ENCODE data around the gene BCL2L1.

The BCL2L1 gene

DNA sequence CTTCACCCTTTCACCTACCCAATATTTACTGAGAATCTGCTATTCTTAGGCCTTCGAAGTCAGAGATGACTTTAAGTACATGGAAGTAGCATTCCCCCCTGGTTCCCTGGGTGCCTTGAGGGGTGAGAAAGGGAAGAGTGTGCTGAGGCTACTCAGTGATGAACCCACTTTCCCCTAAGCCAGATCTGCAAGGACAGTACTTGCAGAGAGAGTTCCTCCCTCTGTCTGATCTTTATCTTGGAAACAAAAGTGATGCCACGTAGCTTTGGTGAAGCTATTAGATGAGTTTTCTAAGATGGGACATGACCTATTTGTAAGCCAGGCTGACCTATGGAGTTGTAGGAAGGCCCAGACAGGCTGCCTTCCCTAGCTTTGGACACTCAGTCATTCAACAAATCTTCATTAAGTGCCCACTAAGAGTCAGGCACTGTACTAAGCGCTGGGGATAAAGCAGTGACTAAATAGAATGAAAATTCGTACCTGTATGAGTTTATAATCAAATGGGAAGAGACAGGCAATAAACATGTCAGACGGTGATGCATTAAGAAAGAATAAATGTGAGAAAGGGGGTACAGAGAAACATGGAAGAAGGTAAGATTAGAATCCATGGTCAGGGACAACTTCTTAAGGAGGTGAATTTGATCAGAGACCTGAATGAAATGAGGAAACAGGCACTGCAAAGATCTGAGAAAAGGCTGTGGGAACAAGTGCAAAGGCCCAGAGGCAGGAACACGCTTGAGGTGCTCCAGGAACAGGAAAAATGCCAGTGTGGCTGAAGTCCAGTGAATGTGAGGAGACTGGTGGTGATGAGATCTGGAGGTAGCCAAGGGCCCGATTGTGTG, 42.2 kb downstream of the BCL2L1 start:
- TF ChIP-seq, protein P1, sequence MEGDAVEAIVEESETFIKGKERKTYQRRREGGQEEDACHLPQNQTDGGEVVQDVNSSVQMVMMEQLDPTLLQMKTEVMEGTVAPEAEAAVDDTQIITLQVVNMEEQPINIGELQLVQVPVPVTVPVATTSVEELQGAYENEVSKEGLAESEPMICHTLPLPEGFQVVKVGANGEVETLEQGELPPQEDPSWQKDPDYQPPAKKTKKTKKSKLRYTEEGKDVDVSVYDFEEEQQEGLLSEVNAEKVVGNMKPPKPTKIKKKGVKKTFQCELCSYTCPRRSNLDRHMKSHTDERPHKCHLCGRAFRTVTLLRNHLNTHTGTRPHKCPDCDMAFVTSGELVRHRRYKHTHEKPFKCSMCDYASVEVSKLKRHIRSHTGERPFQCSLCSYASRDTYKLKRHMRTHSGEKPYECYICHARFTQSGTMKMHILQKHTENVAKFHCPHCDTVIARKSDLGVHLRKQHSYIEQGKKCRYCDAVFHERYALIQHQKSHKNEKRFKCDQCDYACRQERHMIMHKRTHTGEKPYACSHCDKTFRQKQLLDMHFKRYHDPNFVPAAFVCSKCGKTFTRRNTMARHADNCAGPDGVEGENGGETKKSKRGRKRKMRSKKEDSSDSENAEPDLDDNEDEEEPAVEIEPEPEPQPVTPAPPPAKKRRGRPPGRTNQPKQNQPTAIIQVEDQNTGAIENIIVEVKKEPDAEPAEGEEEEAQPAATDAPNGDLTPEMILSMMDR (IDR thresholded peaks at IDR 0.05; ENCODE audit: low read depth, low read length, missing control alignments): no peak
- in situ Hi-C loops (cut with HindIII; ENCODE audit: low sequenced_read_pairs): no loop called here
- no peak overlapping the region for H3K4me3 ChIP-seq (ENCODE audit: low read depth, low read length)
- no peak for DNase-seq (ENCODE audit: low read depth)

- in situ Hi-C loops (cut with HindIII; ENCODE audit: low sequenced_read_pairs): no loop called here
- TF ChIP-seq, protein P1 (IDR thresholded peaks at IDR 0.05; ENCODE audit: low read depth, low read length, missing control alignments): no peak
- H3K4me3 ChIP-seq (ENCODE audit: low read depth, low read length): no peak overlapping the region
- no peak for DNase-seq (ENCODE audit: low read depth)
Observed at GRCh38 chr20:31679357-31680285, 43.0 kb downstream of the BCL2L1 start.

- no peak for DNase-seq (ENCODE audit: low read depth)
Observed at GRCh38 chr20:31678389-31679356, 44.0 kb downstream of the BCL2L1 start.

GRCh38 chr20:31677553-31678260, 45.0 kb downstream of the BCL2L1 start:
- H3K4me3 ChIP-seq (ENCODE audit: low read depth, low read length): no peak overlapping the region
- DNase-seq (ENCODE audit: low read depth): no peak
- in situ Hi-C loops (cut with HindIII; ENCODE audit: low sequenced_read_pairs): no loop called here
- TF ChIP-seq, protein P1 (IDR thresholded peaks at IDR 0.05; ENCODE audit: low read depth, low read length, missing control alignments): no peak

More at GRCh38 chr20:31678389-31679356, 44.0 kb downstream of the BCL2L1 start:
- in situ Hi-C loops (cut with HindIII; ENCODE audit: low sequenced_read_pairs): no loop called here
- TF ChIP-seq, protein P1 (IDR thresholded peaks at IDR 0.05; ENCODE audit: low read depth, low read length, missing control alignments): no peak
- no peak overlapping the region for H3K4me3 ChIP-seq (ENCODE audit: low read depth, low read length)

DNA sequence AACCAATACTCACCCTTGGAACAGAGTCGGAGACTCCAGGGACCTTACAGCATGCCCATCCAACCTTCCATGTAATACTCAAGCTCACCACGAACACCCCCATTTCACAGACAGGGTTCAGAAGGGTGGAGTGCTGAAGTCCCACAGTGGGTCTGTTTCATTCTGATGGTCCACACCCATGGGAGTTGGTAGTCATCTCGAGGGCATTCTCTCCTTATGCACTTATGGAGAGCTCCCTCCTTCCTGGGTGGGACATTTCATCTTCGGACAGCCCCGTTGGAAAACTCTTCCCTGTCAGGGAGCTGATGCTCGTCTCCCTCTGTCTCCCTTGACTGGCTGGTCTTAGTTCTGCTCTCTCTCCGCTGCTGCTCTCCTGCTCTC, 46.1 kb downstream of the BCL2L1 start:
- no peak for DNase-seq (ENCODE audit: low read depth)
- no peak overlapping the region for H3K4me3 ChIP-seq (ENCODE audit: low read depth, low read length)
- in situ Hi-C loops (cut with HindIII; ENCODE audit: low sequenced_read_pairs): no loop called here
- TF ChIP-seq, protein P1 (IDR thresholded peaks at IDR 0.05; ENCODE audit: low read depth, low read length, missing control alignments): no peak
